Activated CD8-positive, alpha-beta memory T cell treated with anti-CD3 and anti-CD28 coated beads, Interleukin-2, amount 10 ng/mL, durations not matched to agents 7 days and 5 days (primary cell): ENCODE data around the gene CD38. TPM values are rescaled to one million over a fixed set of nuclear protein-coding genes. Genes with fewer than 3 reads are reported as not detected.
"Not testable (repeated sequence)": the region's sequence is repeated elsewhere in the genome, so short reads cannot be mapped to it uniquely, and the experiment has no call there.

Experiments
- ATAC-seq: fragments of 150-1000 bp; cut with Tn5 transposase; one replicate; pipeline ENCODE4 v1.10.0; 2021; ENCODE audit warnings: moderate library complexity
- CTCF ChIA-PET: fragments of 350-600 bp; sonication (Branson Sonifier 250); formaldehyde crosslinking; loops from one replicate; lab custom pipeline; 2021; ENCODE audit warnings: antibody characterized with exemption; lab: Charles Lee
- DNase-seq: peaks from one replicate; pipeline ENCODE4 v3.0.0-alpha.2; 2020
- H3K27ac Mint-ChIP-seq: one replicate; pipeline ENCODE4 v1.8.0; 2021; ENCODE audit warnings: mild to moderate bottlenecking, mixed read lengths
- H3K27me3 Mint-ChIP-seq: one replicate; pipeline ENCODE4 v1.8.0; 2021; ENCODE audit warnings: mixed read lengths
- H3K36me3 Mint-ChIP-seq: one replicate; pipeline ENCODE4 v1.8.0; 2021; ENCODE audit warnings: mild to moderate bottlenecking, mixed read lengths
- H3K4me1 Mint-ChIP-seq: one replicate; pipeline ENCODE4 v1.8.0; 2021; ENCODE audit warnings: mixed read lengths
- H3K4me3 Mint-ChIP-seq: one replicate; pipeline ENCODE4 v1.8.0; 2021; ENCODE audit warnings: mild to moderate bottlenecking, moderate library complexity, mixed read lengths
- H3K9me3 Mint-ChIP-seq: one replicate; pipeline ENCODE4 v1.8.0; 2022; ENCODE audit warnings: low read depth, mixed read lengths
- total RNA-seq, 2 experiments: library from RNA; stranded (reverse); gene quantifications; one replicate each; pipeline ENCODE4 v1.2.3, GENCODE V29; 2021

Gene CD38
- 100 to 1,000 TPM; 151 to 179 TPM for total RNA-seq

GRCh38 chr4:15778289-15779241, at the start of gene CD38:
CD38 (plus strand) TSS chr4:15778328; CDS start chr4:15778415, 87 bp downstream.
- H3K27ac Mint-ChIP-seq: peak within 1 kb of the TSS; percentile 90
- peaks cover 64% of the 10 kb centered on the region for H3K36me3 Mint-ChIP-seq
- CTCF ChIA-PET: interaction anchor here (1.0 to 3.0 kb wide), 5 partner anchors 9 to 27 kb away, joined by 3 to 33 read pairs (median 7); no protein-coding TSS in a partner anchor
- no peaks in the 10 kb centered on the region for H3K9me3 Mint-ChIP-seq
- ATAC-seq (peak; percentile 79), DNase-seq (peak; percentile 87)
- H3K27me3 Mint-ChIP-seq: peaks cover 16% of the 10 kb centered on the region
- peak within 1 kb of the TSS; percentile 96 for H3K4me3 Mint-ChIP-seq
- H3K4me1 Mint-ChIP-seq: peaks cover 75% of the 10 kb centered on the region

GRCh38 chr4:15729910-15730533, 48.1 kb upstream of the CD38 start:
- DNase-seq (peak; percentile 53), ATAC-seq (peak; percentile 70)
- Mint-ChIP-seq H3K4me1 (peaks cover 8% of the 10 kb centered on the region), H3K27me3 (peaks cover 22% of the 10 kb centered on the region), H3K27ac (no peak overlapping the region), H3K4me3 (no peak overlapping the region), H3K36me3 (no peaks in the 10 kb centered on the region), H3K9me3 (no peaks in the 10 kb centered on the region)
- CTCF ChIA-PET: interaction anchor here (0.7 to 3.7 kb wide), 8 partner anchors 8 to 272 kb away, joined by 3 to 15 read pairs (median 4); no protein-coding TSS in a partner anchor

- H3K27me3 Mint-ChIP-seq, DNase-seq, ATAC-seq, H3K4me3 Mint-ChIP-seq, H3K27ac Mint-ChIP-seq, H3K36me3 Mint-ChIP-seq, H3K9me3 Mint-ChIP-seq: not testable (repeated sequence)
- CTCF ChIA-PET: interaction anchor here (1.4 to 2.0 kb wide), 3 partner anchors 27 to 223 kb away, joined by 3 to 7 read pairs (median 4); no protein-coding TSS in a partner anchor
- peaks cover 18% of the 10 kb centered on the region for H3K4me1 Mint-ChIP-seq
These were observed 45.1 kb upstream of the CD38 start for GRCh38 chr4:15733061-15733460.

- H3K36me3 Mint-ChIP-seq: peaks cover 7% of the 10 kb centered on the region
- H3K27ac Mint-ChIP-seq: no peak overlapping the region
- CTCF ChIA-PET: interaction anchor here (1.0 to 1.7 kb wide), 3 partner anchors 21 to 266 kb away, joined by 3 read pairs; no protein-coding TSS in a partner anchor
- H3K4me1 Mint-ChIP-seq: peaks cover 21% of the 10 kb centered on the region
- DNase-seq (no peak), ATAC-seq (no peak)
- H3K27me3 Mint-ChIP-seq: no peaks in the 10 kb centered on the region
- no peak overlapping the region for H3K4me3 Mint-ChIP-seq
- H3K9me3 Mint-ChIP-seq: peaks cover 6% of the 10 kb centered on the region
These were observed 42.6 kb upstream of the CD38 start for GRCh38 chr4:15735536-15735935.

DNA sequence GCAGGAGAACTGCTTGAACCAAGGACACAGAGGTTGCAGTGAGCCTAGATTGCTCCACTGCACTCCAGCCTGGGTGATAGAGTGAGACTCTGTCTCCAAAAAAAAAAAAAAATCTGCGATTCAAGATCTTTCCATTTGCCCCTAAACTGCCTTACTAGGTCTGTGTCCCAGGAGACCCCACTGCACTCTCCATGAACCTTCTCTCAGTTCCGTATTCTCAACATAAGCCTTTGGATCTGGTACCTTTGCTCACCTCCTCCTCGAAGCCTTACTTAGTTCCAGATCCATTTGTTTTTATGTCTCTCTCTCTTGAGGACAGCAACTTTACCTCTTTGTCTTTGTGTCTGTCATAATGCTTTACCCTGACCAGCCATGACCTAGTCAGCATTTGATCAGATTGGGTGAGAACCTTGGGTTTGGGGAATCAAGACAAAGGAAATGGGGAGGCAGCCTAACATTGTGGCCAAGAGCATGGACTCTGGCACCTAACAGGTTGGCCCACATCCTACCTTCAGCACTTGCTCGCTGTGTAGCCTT, 41.5 kb upstream of the CD38 start:
- Mint-ChIP-seq H3K27ac (no peak overlapping the region), H3K4me1 (peaks cover 20% of the 10 kb centered on the region), H3K36me3 (peaks cover 13% of the 10 kb centered on the region), H3K4me3 (no peak overlapping the region), H3K27me3 (no peaks in the 10 kb centered on the region), H3K9me3 (peaks cover 8% of the 10 kb centered on the region)
- CTCF ChIA-PET: interaction anchor here (0.9 to 1.5 kb wide), 4 partner anchors 11 to 146 kb away, joined by 3 to 4 read pairs (median 4); no protein-coding TSS in a partner anchor
- no peak for ATAC-seq
- DNase-seq: no peak

GRCh38 chr4:15737255-15737654, 40.9 kb upstream of the CD38 start:
- peaks cover 20% of the 10 kb centered on the region for H3K4me1 Mint-ChIP-seq
- DNase-seq: no peak

DNA sequence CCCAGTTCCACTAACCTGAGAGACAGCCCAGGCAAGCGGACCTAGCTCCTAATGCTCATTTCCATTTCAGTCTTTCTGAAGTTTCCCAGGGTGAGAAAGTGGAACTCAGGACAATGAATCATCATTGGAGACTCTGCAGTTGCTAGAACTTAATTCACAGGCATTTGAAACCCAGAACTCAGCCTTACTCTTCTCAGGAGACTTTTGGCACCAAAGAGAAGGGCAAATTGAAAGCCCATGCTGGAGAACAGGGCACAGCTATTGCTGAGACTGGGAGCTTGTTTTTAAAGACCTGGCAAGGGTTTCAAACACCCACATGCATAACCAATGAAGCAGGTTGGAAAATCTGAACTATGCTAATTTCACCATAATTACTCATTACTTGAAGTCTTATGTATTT, 39.3 kb upstream of the CD38 start:
- peaks cover 20% of the 10 kb centered on the region for H3K9me3 Mint-ChIP-seq
- DNase-seq (no peak), ATAC-seq (peak; percentile 12)
- CTCF ChIA-PET: interaction anchor here (0.7 to 1.3 kb wide), 5 partner anchors 10 to 217 kb away, joined by 3 to 5 read pairs (median 4); no protein-coding TSS in a partner anchor
- peaks cover 21% of the 10 kb centered on the region for H3K4me1 Mint-ChIP-seq
- H3K36me3 Mint-ChIP-seq: peaks cover 32% of the 10 kb centered on the region
- H3K27me3 Mint-ChIP-seq: no peaks in the 10 kb centered on the region
- no peak overlapping the region for H3K27ac Mint-ChIP-seq
- H3K4me3 Mint-ChIP-seq: no peak overlapping the region

More at GRCh38 chr4:15737255-15737654, 40.9 kb upstream of the CD38 start:
- CTCF ChIA-PET: interaction anchor here (0.9 to 1.5 kb wide), 4 partner anchors 11 to 145 kb away, joined by 3 to 4 read pairs (median 4); no protein-coding TSS in a partner anchor
- H3K27ac Mint-ChIP-seq: no peak overlapping the region
- H3K36me3 Mint-ChIP-seq: peaks cover 19% of the 10 kb centered on the region
- peaks cover 12% of the 10 kb centered on the region for H3K9me3 Mint-ChIP-seq
- no peak overlapping the region for H3K4me3 Mint-ChIP-seq
- ATAC-seq: no peak
- no peaks in the 10 kb centered on the region for H3K27me3 Mint-ChIP-seq

GRCh38 chr4:15740764-15741404, 37.2 kb upstream of the CD38 start:
- DNase-seq: no peak
- Mint-ChIP-seq H3K4me3 (no peak overlapping the region), H3K27ac (no peak overlapping the region), H3K9me3 (peaks cover 20% of the 10 kb centered on the region), H3K4me1 (peaks cover 21% of the 10 kb centered on the region), H3K27me3 (no peaks in the 10 kb centered on the region), H3K36me3 (peaks cover 38% of the 10 kb centered on the region)
- ATAC-seq: no peak
- CTCF ChIA-PET: interaction anchor here (0.8 to 1.9 kb wide), 4 partner anchors 17 to 215 kb away, joined by 3 to 4 read pairs (median 4); no protein-coding TSS in a partner anchor

DNA sequence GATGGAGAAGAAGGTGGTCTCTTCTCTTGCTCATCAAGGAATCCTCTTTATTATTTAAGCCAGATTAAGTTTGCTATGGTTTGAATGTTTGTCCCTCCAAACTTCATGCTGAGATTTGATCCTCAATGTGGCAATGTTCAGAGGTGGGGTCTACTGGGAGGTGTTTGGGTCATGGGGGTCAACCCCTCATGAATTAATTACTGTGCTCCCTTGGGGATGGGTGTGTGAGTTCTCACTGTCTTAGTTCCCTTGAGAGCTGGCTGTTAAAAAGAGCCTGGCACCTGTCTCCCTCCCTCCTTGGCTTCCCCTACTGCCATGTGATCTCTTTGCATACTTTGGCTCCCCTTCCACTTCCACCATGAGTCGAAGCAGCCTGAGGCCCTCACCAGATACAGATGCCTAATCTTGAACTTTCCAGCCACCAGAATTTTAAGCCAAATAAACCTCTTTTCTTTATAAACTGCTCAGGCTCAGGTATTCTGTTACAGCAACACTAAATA, 36.0 kb upstream of the CD38 start:
- Mint-ChIP-seq H3K9me3 (peaks cover 26% of the 10 kb centered on the region), H3K27me3 (no peaks in the 10 kb centered on the region), H3K4me1 (peaks cover 31% of the 10 kb centered on the region), H3K4me3 (no peak overlapping the region), H3K27ac (no peak overlapping the region), H3K36me3 (peaks cover 48% of the 10 kb centered on the region)
- ATAC-seq: no peak
- no peak for DNase-seq
- CTCF ChIA-PET: interaction anchor here (1.3 kb wide), 1 partner anchor 15 kb away, joined by 4 read pairs; no protein-coding TSS in a partner anchor

- CTCF ChIA-PET: interaction anchor here (2.6 kb wide), 1 partner anchor 13 kb away, joined by 8 read pairs; no protein-coding TSS in a partner anchor
- H3K4me3 Mint-ChIP-seq: no peak overlapping the region
- H3K9me3 Mint-ChIP-seq: peaks cover 26% of the 10 kb centered on the region
- H3K4me1 Mint-ChIP-seq: peaks cover 29% of the 10 kb centered on the region
- H3K27ac Mint-ChIP-seq: no peak overlapping the region
- H3K27me3 Mint-ChIP-seq: no peaks in the 10 kb centered on the region
- H3K36me3 Mint-ChIP-seq: peaks cover 51% of the 10 kb centered on the region
- ATAC-seq: no peak
- no peak for DNase-seq
These were observed 35.5 kb upstream of the CD38 start for GRCh38 chr4:15742637-15743036.

DNA sequence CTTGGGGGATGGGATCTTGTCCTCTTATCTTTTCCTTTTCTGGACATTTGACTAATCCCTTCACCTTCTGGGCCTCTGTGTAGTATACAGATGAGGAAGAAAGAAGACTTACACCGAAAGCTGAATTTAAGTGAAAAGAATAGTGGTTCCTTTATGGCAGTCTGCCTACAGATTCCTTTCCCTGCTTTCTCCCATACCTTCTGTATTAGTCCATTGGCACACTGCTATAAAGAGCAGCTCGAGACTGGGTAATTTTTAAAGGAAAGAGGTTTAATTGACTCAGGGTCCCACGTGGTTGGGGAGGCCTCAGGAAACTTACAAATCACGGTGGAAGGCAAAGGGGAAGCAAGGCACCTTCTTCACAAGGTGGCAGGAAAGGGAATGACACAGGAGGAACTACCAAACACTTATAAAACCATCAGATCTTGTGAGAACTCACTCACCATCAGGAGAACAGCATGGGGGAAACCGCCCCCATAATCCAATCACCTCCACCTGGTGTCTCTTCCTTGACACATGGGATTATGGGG, 34.0 kb upstream of the CD38 start:
- Mint-ChIP-seq H3K4me3 (no peak overlapping the region), H3K27me3 (no peaks in the 10 kb centered on the region), H3K36me3 (peaks cover 54% of the 10 kb centered on the region), H3K27ac (no peak overlapping the region), H3K9me3 (peaks cover 26% of the 10 kb centered on the region), H3K4me1 (peaks cover 21% of the 10 kb centered on the region)
- no peak for DNase-seq
- CTCF ChIA-PET: interaction anchor here (2.6 kb wide), 1 partner anchor 12 kb away, joined by 8 read pairs; no protein-coding TSS in a partner anchor
- no peak for ATAC-seq

- H3K9me3 Mint-ChIP-seq: peaks cover 23% of the 10 kb centered on the region
- H3K36me3 Mint-ChIP-seq: peaks cover 46% of the 10 kb centered on the region
- CTCF ChIA-PET: interaction anchor here (1.7 kb wide), 1 partner anchor 10 kb away, joined by 9 read pairs; no protein-coding TSS in a partner anchor
- DNase-seq (no peak), ATAC-seq (peak; percentile 47)
- peak overlapping the region; percentile 82 for H3K27ac Mint-ChIP-seq
- H3K27me3 Mint-ChIP-seq: no peaks in the 10 kb centered on the region
- H3K4me1 Mint-ChIP-seq: peaks cover 19% of the 10 kb centered on the region
- H3K4me3 Mint-ChIP-seq: no peak overlapping the region
These were observed 32.0 kb upstream of the CD38 start for GRCh38 chr4:15746110-15746509.
